Sigmoid colon (tissue), 7 donors: Measurements from ENCODE around the gene SLC4A9. TPM values are rescaled to one million over a fixed set of nuclear protein-coding genes. Genes with fewer than 3 reads are reported as not detected.

Source experiments
- DNase-seq: peaks from one replicate; pipeline ENCODE4 v3.0.0-alpha.2; 2019
- H3K27ac ChIP-seq, 4 donors: fragments of 200-600 bp; sonication (generic); one replicate each; pipeline ENCODE4 v1.5.1; 2016 to 2019; ENCODE audit warnings: mild to moderate bottlenecking in 1 of 4
- H3K27me3 ChIP-seq, 3 donors: fragments of 200-600 bp; sonication (generic); one replicate each; pipeline ENCODE4 v1.5.1; 2019; ENCODE audit warnings: mild to moderate bottlenecking in 1 of 3
- H3K36me3 ChIP-seq, 4 donors: fragments of 200-600 bp; sonication (generic); one replicate each; pipeline ENCODE4 v1.5.1; 2016 to 2019
- H3K4me1 ChIP-seq, 4 donors: fragments of 200-600 bp; sonication (generic); one replicate each; pipeline ENCODE4 v1.5.1; 2017 to 2019
- H3K4me3 ChIP-seq, 4 donors: fragments of 200-600 bp; sonication (generic); one replicate each; pipeline ENCODE4 v1.5.1; 2017 to 2019; ENCODE audit warnings: mild to moderate bottlenecking in 2 of 4, moderate library complexity in 1 of 4
- H3K9me3 ChIP-seq, 4 donors: fragments of 200-600 bp in 3 of 4; sonication (generic) in 3 of 4; one replicate each; pipeline versions ENCODE4 v1.5.1 to v1.6.1; 2013 to 2019
- CTCF ChIP-seq, 4 experiments: fragments of 450-650 bp in 3 of 4; fragments of 200-600 bp in 1 of 4; IDR thresholded peaks; one replicate each; pipeline ENCODE4 v1.5.1; 2016 to 2019; ENCODE audit warnings: antibody characterized with exemption in 4 of 4, mild to moderate bottlenecking in 3 of 4, moderate library complexity in 2 of 4
- EP300 ChIP-seq, 4 donors: sonication (generic); formaldehyde crosslinking; IDR thresholded peaks; one replicate each; pipeline ENCODE4 v1.6.1; 2017; ENCODE audit warnings: antibody characterized with exemption in 4 of 4
- POLR2A ChIP-seq, 2 donors: fragments of 450-650 bp; IDR thresholded peaks; one replicate each; pipeline ENCODE4 v1.6.1; 2016; ENCODE audit warnings: antibody characterized with exemption in 2 of 2, mild to moderate bottlenecking in 2 of 2, moderate library complexity in 2 of 2
- POLR2AphosphoS5 ChIP-seq, 4 donors: sonication (generic); formaldehyde crosslinking; IDR thresholded peaks; one replicate each; pipeline ENCODE4 v1.6.1; 2017; ENCODE audit warnings: antibody characterized with exemption in 4 of 4
- WGBS, 2 donors: extraction: QIAGEN DNeasy Blood & Tissue Kit; methylation state at CpG; one replicate each; pipeline ENCODE4 v1.1.7; 2013; 5-methylcytosine and 5-hydroxymethylcytosine counted together
- intact Hi-C: fragments of 100-400 bp; cut with DNase I; formaldehyde crosslinking; loops from one replicate; pipeline ENCODE4 v1.15.1; 2023
- polyA plus RNA-seq, 3 donors: library from polyadenylated mRNA; stranded (reverse); fragments of 200-250 nt; gene quantifications; one replicate each; pipeline ENCODE4 v1.2.3, GENCODE V29; 2013
- total RNA-seq, 4 donors: library from RNA; depleted of rRNA; stranded (reverse); fragments of >200 nt; gene quantifications; one replicate each; pipeline ENCODE4 v1.1.0, GENCODE V29; 2016
- donor health status: healthy with polysubstance abuse.
- donor health status: Bipolar disorder and iron deficiency.
- donor health status: healthy.

SLC4A9 gene
- total RNA-seq (not detected), polyA plus RNA-seq (under 1 TPM in 1 of 3 donors, not detected in 2; 0.25 TPM)

- no peak within 1 kb of the TSS for H3K27ac ChIP-seq
- H3K36me3 ChIP-seq = no peaks in the 10 kb centered on the region
- 93 to 94% methylated on average over 2 of the region's 2 CpGs for WGBS, 2 donors
- TF ChIP-seq EP300 (IDR thresholded peaks at IDR 0.05) = no peak
- no peak for TF ChIP-seq CTCF (IDR thresholded peaks at IDR 0.05)
- TF ChIP-seq POLR2AphosphoS5 (IDR thresholded peaks at IDR 0.05) = no peak
- TF ChIP-seq POLR2A (IDR thresholded peaks at IDR 0.05) = no peak
- intact Hi-C loops = no loop called here
- peaks cover 0 to 16% (median 12%) of the 10 kb centered on the region in 4 donors for H3K4me1 ChIP-seq
- no peak for DNase-seq
- H3K9me3 ChIP-seq = no peaks in the 10 kb centered on the region
- H3K4me3 ChIP-seq = no peak within 1 kb of the TSS
- no peaks in the 10 kb centered on the region for H3K27me3 ChIP-seq
Observed at GRCh38 chr5:140360101-140360500, at the start of gene SLC4A9. TSS of gene SLC4A9 (plus strand) at chr5:140360194. CDS start at chr5:140360237, 43 bp downstream.

GRCh38 chr5:140310434-140310833 lies 49.6 kb upstream of the SLC4A9 start:
- DNase-seq = no peak
- Histone ChIP-seq H3K9me3 (no peaks in the 10 kb centered on the region), H3K4me3 (no peak overlapping the region), H3K27me3 (no peaks in the 10 kb centered on the region), H3K36me3 (no peaks in the 10 kb centered on the region), H3K4me1 (peaks cover 0 to 29% (median 17%) of the 10 kb centered on the region in 4 donors), H3K27ac (peak overlapping the region; percentile 20 to 77 (median 68))
- TF ChIP-seq POLR2AphosphoS5 (IDR thresholded peaks at IDR 0.05) = no peak
- no peak for TF ChIP-seq POLR2A (IDR thresholded peaks at IDR 0.05)
- TF ChIP-seq CTCF (IDR thresholded peaks at IDR 0.05) = no peak
- TF ChIP-seq EP300 (IDR thresholded peaks at IDR 0.05) = no peak
- intact Hi-C loops = no loop called here
- 47 to 62% methylated on average over 2 of the region's 2 CpGs for WGBS, 2 donors

DNA sequence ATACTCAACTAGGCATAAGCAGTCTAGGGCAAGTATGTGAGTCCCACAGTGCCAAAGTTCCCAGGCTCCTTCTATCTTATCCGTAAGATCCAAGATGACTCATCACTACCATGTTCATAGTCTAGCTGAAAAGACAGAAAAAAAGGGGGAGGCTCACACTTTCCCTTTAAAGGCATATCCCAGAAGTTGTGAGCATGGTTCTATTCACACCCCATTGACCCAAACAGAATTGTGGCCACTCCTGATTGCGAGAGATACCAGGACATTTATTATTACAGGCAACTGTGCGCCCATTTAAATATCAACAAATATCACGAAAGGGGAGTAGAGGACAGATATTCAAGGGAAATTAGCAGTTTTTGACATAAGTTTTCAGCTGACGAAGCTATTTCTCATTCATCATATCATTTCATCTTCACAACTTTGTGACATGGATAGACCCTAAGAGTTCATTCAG lies 49.0 kb upstream of the SLC4A9 start:
- intact Hi-C loops = no loop called here

GRCh38 chr5:140312067-140312790 lies 47.8 kb upstream of the SLC4A9 start:
- intact Hi-C loops = no loop called here
- H3K9me3 ChIP-seq = no peaks in the 10 kb centered on the region
- H3K36me3 ChIP-seq = no peaks in the 10 kb centered on the region
- H3K4me3 ChIP-seq = no peak overlapping the region
- peaks cover 0 to 37% (median 21%) of the 10 kb centered on the region in 4 donors for H3K4me1 ChIP-seq
- H3K27ac ChIP-seq = peak overlapping the region; percentile 38 to 77 (median 68)
- TF ChIP-seq CTCF (IDR thresholded peaks at IDR 0.05) (no peak), POLR2AphosphoS5 (IDR thresholded peaks at IDR 0.05) (peak in 2 of 4 donors; percentile 21 to 29)
- no peaks in the 10 kb centered on the region for H3K27me3 ChIP-seq
- DNase-seq = peak; percentile 74
- WGBS, 2 donors = 26 to 48% methylated on average over 4 of the region's 4 CpGs

More for the DNA sequence above, 49.0 kb upstream of the SLC4A9 start:
- WGBS, 2 donors = 77 to 86% methylated on average over 5 of the region's 5 CpGs
- Histone ChIP-seq H3K9me3 (no peaks in the 10 kb centered on the region), H3K4me3 (no peak overlapping the region), H3K36me3 (no peaks in the 10 kb centered on the region), H3K4me1 (peaks cover 0 to 29% (median 18%) of the 10 kb centered on the region in 4 donors), H3K27me3 (no peaks in the 10 kb centered on the region), H3K27ac (peak overlapping the region; percentile 38 to 77 (median 68))
- DNase-seq = no peak
- TF ChIP-seq EP300 (IDR thresholded peaks at IDR 0.05) (peak in 1 of 4 donors; percentile 18), POLR2A (IDR thresholded peaks at IDR 0.05) (no peak), CTCF (IDR thresholded peaks at IDR 0.05) (no peak), POLR2AphosphoS5 (IDR thresholded peaks at IDR 0.05) (no peak)
